ENCODE results near the gene MYO5A. TPM values are rescaled to one million over a fixed set of nuclear protein-coding genes. Genes with fewer than 3 reads are reported as not detected.

The MYO5A gene
- total RNA-seq (2021): 21.8 and 22.0 TPM in 2 replicates
- long read RNA-seq, partial matches to known transcripts: 30 of 41 reads
- long read RNA-seq, other reads (novel, unspliced or antisense): 11 of 41 reads

DNA sequence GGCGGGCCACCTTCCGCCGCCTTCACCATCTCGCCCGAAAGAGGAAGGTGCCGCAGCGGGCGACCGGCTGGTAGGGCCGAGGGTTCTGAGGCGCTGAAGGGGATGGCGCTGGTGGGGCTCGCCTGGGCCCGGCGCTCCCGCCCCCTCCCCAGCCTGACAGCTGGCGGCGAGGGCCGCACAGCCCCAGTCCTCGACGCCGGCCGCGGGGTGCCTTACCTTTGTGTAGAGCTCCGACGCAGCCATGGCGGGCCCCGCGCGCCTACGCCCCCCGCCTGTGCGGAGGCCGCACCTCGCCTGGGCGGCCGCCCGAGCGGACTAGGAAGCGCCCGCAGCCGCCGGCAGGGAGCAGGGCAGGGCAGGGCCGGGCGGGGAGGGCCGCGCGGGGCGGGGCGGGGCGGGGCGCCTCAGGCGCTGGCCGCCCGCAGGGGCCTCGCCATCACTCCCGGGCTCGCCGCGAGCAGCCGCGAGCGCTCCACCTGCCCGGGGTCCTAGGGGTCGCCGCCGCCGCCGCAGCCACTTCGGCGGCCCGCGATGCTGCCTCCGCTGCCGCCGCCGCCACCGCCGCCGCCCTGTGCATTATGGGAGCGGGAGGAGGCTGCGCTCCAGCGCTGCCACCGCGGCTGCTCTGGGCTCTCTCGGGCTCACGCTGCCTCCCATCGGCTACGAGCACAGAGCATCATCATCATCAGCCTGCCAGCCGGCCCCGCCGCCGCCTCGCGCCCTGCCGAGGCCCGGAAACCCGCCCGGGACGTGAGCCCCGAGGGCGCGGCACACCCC is at the start of gene MYO5A:
Gene MYO5A (minus strand): TSS at position 317 of the 777 bp plus-strand sequence. CDS start 74 bp downstream, at position 243.
- Histone ChIP-seq H3K9ac (ENCODE audit: extremely low read depth, insufficient read length, low read length) (peak within 1 kb of the TSS; percentile 21), H3K14ac (ENCODE audit: insufficient read depth, low read length) (peak within 1 kb of the TSS; percentile 76), H3K27me3 (ENCODE audit: insufficient read depth, low read length) (peaks cover 7% of the 10 kb centered on the region; the same call in 1 of the 2 replicates), H3K4me2 (ENCODE audit: insufficient read depth, insufficient read length, low read length) (peak within 1 kb of the TSS; percentile 91), H2BK12ac (ENCODE audit: insufficient read length, low read depth, low read length) (no peak within 1 kb of the TSS), H3K18ac (ENCODE audit: insufficient read length, low read depth, low read length) (peak within 1 kb of the TSS; percentile 21), H3K56ac (ENCODE audit: insufficient read length, low read depth, low read length) (no peak within 1 kb of the TSS), H2AFZ (ENCODE audit: low read length) (no peak within 1 kb of the TSS), H3K9me3 (ENCODE audit: control insufficient read depth, low read depth, low read length) (no peaks in the 10 kb centered on the region), H3K27ac (ENCODE audit: insufficient read length, low read depth, low read length) (no peak within 1 kb of the TSS), H2BK15ac (ENCODE audit: low read depth, low read length) (no peak within 1 kb of the TSS), H2AK5ac (ENCODE audit: insufficient read length, low read length) (no peak within 1 kb of the TSS), H2BK20ac (ENCODE audit: low read depth, low read length, poor library complexity, severe bottlenecking) (no peak within 1 kb of the TSS), H4K91ac (ENCODE audit: insufficient read length, low read depth, low read length) (no peak within 1 kb of the TSS), H3K4ac (ENCODE audit: low read depth, low read length) (no peak within 1 kb of the TSS), H3K79me1 (ENCODE audit: insufficient read depth, low read depth, low read length, poor library complexity, severe bottlenecking) (no peaks in the 10 kb centered on the region), H4K8ac (replicated peaks; ENCODE audit: insufficient read length, low read depth, low read length) (no peak within 1 kb of the TSS), H4K5ac (ENCODE audit: insufficient read length, low read depth, low read length) (no peak within 1 kb of the TSS), H3K79me2 (ENCODE audit: insufficient read depth, low read length) (no peaks in the 10 kb centered on the region; the same call in 1 of the 2 replicates), H4K20me1 (ENCODE audit: control insufficient read depth, insufficient read depth, insufficient read length) (no peaks in the 10 kb centered on the region), H2BK120ac (ENCODE audit: low read depth, low read length, poor library complexity, severe bottlenecking) (no peak within 1 kb of the TSS), H2BK5ac (ENCODE audit: insufficient read length, low read length) (no peak within 1 kb of the TSS), H3K23me2 (ENCODE audit: insufficient read length, low read depth, low read length, poor library complexity, severe bottlenecking) (peaks cover 18% of the 10 kb centered on the region), H3K23ac (ENCODE audit: insufficient read length, low read depth, low read length) (no peak within 1 kb of the TSS), H3T11ph (ENCODE audit: low read length) (no peak within 1 kb of the TSS), H3K4me1 (ENCODE audit: insufficient read depth, low read length) (no peaks in the 10 kb centered on the region)
- Mint-ChIP-seq H3K27me3 (ENCODE audit: low read depth) (peaks cover 56% of the 10 kb centered on the region), H3K36me3 (ENCODE audit: insufficient read depth in 1 of 3, low read depth in 3 of 3) (no peaks in the 10 kb centered on the region), H3K9me3 (no peaks in the 10 kb centered on the region; a peak in 1 of 5 replicates), H3K4me1 (peaks cover 17 to 21% of the 10 kb centered on the region in 2 experiments), H3K4me3 (peak within 1 kb of the TSS; percentile 88 to 93), H3K27ac (peak within 1 kb of the TSS in 2 of 3 experiments; percentile 65 to 79; a peak in 3 of 7 replicates)
- DNase-seq: peak; percentile 75
- TF ChIP-seq, protein P1, sequence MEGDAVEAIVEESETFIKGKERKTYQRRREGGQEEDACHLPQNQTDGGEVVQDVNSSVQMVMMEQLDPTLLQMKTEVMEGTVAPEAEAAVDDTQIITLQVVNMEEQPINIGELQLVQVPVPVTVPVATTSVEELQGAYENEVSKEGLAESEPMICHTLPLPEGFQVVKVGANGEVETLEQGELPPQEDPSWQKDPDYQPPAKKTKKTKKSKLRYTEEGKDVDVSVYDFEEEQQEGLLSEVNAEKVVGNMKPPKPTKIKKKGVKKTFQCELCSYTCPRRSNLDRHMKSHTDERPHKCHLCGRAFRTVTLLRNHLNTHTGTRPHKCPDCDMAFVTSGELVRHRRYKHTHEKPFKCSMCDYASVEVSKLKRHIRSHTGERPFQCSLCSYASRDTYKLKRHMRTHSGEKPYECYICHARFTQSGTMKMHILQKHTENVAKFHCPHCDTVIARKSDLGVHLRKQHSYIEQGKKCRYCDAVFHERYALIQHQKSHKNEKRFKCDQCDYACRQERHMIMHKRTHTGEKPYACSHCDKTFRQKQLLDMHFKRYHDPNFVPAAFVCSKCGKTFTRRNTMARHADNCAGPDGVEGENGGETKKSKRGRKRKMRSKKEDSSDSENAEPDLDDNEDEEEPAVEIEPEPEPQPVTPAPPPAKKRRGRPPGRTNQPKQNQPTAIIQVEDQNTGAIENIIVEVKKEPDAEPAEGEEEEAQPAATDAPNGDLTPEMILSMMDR (conservative IDR thresholded peaks at IDR 0.05): no peak
- WGBS (ENCODE audit: extremely low coverage, insufficient read length, low lambda C conversion rate): no CpG with 5 or more reads among the region's 103 CpGs
